GM23248 (cell line): ENCODE data around the gene REXO2. TPM values are rescaled to one million over a fixed set of nuclear protein-coding genes. Genes with fewer than 3 reads are reported as not detected.

ENCODE experiments used
- DNase-seq: peaks from one replicate; pipeline ENCODE4 v3.0.0-alpha.2; 2015
- H2AFZ ChIP-seq: fragments of 200-600 bp; sonication (generic); 2 replicates; pipeline ENCODE4 v1.6.1; 2016; ENCODE audit warnings: antibody characterized with exemption
- H3F3A ChIP-seq: fragments of 200-600 bp; sonication (generic); 2 replicates; pipeline ENCODE4 v1.6.1; 2016; ENCODE audit warnings: mild to moderate bottlenecking, antibody characterized with exemption, mixed run types; ENCODE audit not compliant: insufficient read depth
- H3K27ac ChIP-seq: fragments of 200-600 bp; sonication (generic); 2 replicates; pipeline ENCODE4 v1.5.1; 2016; ENCODE audit warnings: mild to moderate bottlenecking
- H3K27me3 ChIP-seq: fragments of 200-600 bp; sonication (generic); replicated peaks from 2 replicates; pipeline ENCODE4 v1.6.1; 2016; ENCODE audit warnings: mild to moderate bottlenecking; ENCODE audit not compliant: insufficient read depth
- H3K36me3 ChIP-seq: fragments of 200-600 bp; sonication (generic); 2 replicates; pipeline ENCODE4 v1.6.1; 2016; ENCODE audit warnings: low read depth, mild to moderate bottlenecking
- H3K4me1 ChIP-seq: fragments of 200-600 bp; sonication (generic); 2 replicates; pipeline ENCODE4 v1.6.1; 2016; ENCODE audit warnings: mild to moderate bottlenecking; ENCODE audit not compliant: insufficient read depth
- H3K4me2 ChIP-seq: fragments of 200-600 bp; sonication (generic); one replicate; pipeline ENCODE4 v1.6.1; 2016; ENCODE audit warnings: mild to moderate bottlenecking; ENCODE audit not compliant: unreplicated experiment
- H3K4me3 ChIP-seq: fragments of 200-600 bp; sonication (generic); 2 replicates; pipeline ENCODE4 v1.5.1; 2016; ENCODE audit warnings: mild to moderate bottlenecking
- H3K79me2 ChIP-seq: fragments of 200-600 bp; sonication (generic); 2 replicates; pipeline ENCODE4 v1.6.1; 2016; ENCODE audit warnings: mild to moderate bottlenecking; ENCODE audit not compliant: insufficient read depth
- H3K9ac ChIP-seq: fragments of 200-600 bp; sonication (generic); 2 replicates; pipeline ENCODE4 v1.6.1; 2016; ENCODE audit warnings: mild to moderate bottlenecking
- H3K9me2 ChIP-seq: fragments of 200-600 bp; sonication (generic); 2 replicates; pipeline ENCODE4 v1.6.1; 2016; ENCODE audit warnings: mixed run types, mild to moderate bottlenecking, moderate library complexity; ENCODE audit not compliant: insufficient read depth
- H3K9me3 ChIP-seq: fragments of 200-600 bp; sonication (generic); one replicate; pipeline ENCODE4 v1.6.1; 2017; ENCODE audit warnings: low read depth
- H4K20me1 ChIP-seq: fragments of 200-600 bp; sonication (generic); 2 replicates; pipeline ENCODE4 v1.6.0; 2016; ENCODE audit not compliant: insufficient read depth
- EZH2 ChIP-seq: fragments of 200-600 bp; sonication (generic); IDR thresholded peaks from 2 replicates; pipeline ENCODE4 v1.6.1; 2018; ENCODE audit warnings: antibody characterized with exemption, mild to moderate bottlenecking; ENCODE audit not compliant: insufficient read depth, poor library complexity, severe bottlenecking
- EZH2phosphoT487 ChIP-seq: fragments of 200-600 bp; sonication (generic); IDR thresholded peaks from 2 replicates; pipeline ENCODE4 v1.6.1; 2018; ENCODE audit warnings: antibody characterized with exemption, moderate library complexity, mild to moderate bottlenecking, low read depth; ENCODE audit not compliant: insufficient read depth
- WGBS, 2 experiments: methylation state at CpG; one replicate each; pipeline ENCODE4 v1.1.6; 2015 to 2017; ENCODE audit warnings: low lambda C conversion rate in 2 of 2, low coverage in 1 of 2; ENCODE audit errors: missing lambda C conversion rate in 2 of 2; 5-methylcytosine and 5-hydroxymethylcytosine counted together
- in situ Hi-C: fragments of 300-500 bp; cut with MboI; formaldehyde crosslinking; loops from 2 replicates; pipeline ENCODE4 v1.15.0; 2020
- polyA plus RNA-seq: library from polyadenylated mRNA; unstranded; fragments of >200 nt; fragmentation: Nextera tagmentation; extraction: Ambion mirVana; gene quantifications from 2 replicates; pipeline ENCODE4 v1.2.1, GENCODE V29; 2016
- total RNA-seq: library from RNA; depleted of rRNA; stranded (reverse); fragments of >200 nt; shearing (Covaris generic); gene quantifications from 2 replicates; pipeline ENCODE4 v1.2.3, GENCODE V29; 2014; rRNA removed

REXO2 gene
- 245 and 350 TPM in 2 replicates for total RNA-seq
- polyA plus RNA-seq = 407 and 418 TPM in 2 replicates

DNA sequence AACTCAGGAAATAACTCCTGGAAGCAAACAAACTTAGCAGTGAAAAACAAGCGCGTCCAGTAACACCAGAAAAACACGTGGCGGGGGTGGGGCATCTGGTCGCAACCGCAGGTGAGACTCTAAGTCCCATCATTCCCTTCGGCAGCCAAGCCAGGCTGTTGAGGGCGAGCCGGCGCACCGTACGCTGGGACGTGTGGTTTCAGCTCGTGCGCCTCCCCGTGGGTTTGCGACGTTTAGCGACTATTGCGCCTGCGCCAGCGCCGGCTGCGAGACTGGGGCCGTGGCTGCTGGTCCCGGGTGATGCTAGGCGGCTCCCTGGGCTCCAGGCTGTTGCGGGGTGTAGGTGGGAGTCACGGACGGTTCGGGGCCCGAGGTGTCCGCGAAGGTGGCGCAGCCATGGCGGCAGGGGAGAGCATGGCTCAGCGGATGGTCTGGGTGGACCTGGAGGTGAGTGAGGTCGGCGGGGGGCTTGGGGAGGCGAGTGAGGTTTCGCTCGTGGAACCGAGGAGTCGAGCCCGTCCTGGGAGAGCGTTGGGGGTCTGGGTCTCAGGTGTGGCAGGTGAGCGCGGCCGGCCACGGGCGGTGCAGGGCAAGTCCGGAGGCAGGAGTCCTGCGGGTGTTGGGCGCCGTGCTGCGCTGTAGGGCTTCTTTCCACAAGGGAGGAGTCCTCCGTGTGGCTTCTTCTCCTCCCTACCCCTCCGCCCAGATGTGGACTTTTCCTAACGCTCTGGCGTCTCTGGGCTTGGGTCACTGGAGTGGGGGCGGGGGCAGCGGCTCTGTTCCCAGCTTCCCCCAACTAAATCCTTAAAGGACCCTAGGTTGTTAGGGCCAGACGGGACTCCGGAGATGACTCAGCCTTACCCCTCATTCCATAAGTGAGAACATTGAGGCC lies at the start of gene REXO2:
Gene REXO2 (plus strand): TSS at position 239 of the 892 bp plus-strand sequence. CDS start 62 bp downstream, at position 301.
- no peaks in the 10 kb centered on the region for H3K27me3 ChIP-seq
- TF ChIP-seq EZH2 (no peak), EZH2phosphoT487 (no peak)
- H3K79me2 ChIP-seq = peaks cover 59% of the 10 kb centered on the region
- WGBS, 2 experiments = 1% methylated on average over 55 to 64 of the region's 64 CpGs
- no peaks in the 10 kb centered on the region for H3K9me3 ChIP-seq
- in situ Hi-C loops = no loop called here
- peak within 1 kb of the TSS; percentile 92 for H3K27ac ChIP-seq
- peak within 1 kb of the TSS; percentile 95 for H3K9ac ChIP-seq
- no peaks in the 10 kb centered on the region for H3K9me2 ChIP-seq
- H3K4me3 ChIP-seq = peak within 1 kb of the TSS; percentile 96
- H3F3A ChIP-seq = peaks cover 10% of the 10 kb centered on the region
- H4K20me1 ChIP-seq = peaks cover 4% of the 10 kb centered on the region; the same call in 1 of the 2 replicates
- H3K36me3 ChIP-seq = peaks cover 21% of the 10 kb centered on the region; the same call in 1 of the 2 replicates
- peaks cover 24% of the 10 kb centered on the region for H3K4me1 ChIP-seq
- peak within 1 kb of the TSS; percentile 96 for H3K4me2 ChIP-seq
- peak within 1 kb of the TSS; percentile 84 for H2AFZ ChIP-seq
- peak; percentile 98 for DNase-seq

DNA sequence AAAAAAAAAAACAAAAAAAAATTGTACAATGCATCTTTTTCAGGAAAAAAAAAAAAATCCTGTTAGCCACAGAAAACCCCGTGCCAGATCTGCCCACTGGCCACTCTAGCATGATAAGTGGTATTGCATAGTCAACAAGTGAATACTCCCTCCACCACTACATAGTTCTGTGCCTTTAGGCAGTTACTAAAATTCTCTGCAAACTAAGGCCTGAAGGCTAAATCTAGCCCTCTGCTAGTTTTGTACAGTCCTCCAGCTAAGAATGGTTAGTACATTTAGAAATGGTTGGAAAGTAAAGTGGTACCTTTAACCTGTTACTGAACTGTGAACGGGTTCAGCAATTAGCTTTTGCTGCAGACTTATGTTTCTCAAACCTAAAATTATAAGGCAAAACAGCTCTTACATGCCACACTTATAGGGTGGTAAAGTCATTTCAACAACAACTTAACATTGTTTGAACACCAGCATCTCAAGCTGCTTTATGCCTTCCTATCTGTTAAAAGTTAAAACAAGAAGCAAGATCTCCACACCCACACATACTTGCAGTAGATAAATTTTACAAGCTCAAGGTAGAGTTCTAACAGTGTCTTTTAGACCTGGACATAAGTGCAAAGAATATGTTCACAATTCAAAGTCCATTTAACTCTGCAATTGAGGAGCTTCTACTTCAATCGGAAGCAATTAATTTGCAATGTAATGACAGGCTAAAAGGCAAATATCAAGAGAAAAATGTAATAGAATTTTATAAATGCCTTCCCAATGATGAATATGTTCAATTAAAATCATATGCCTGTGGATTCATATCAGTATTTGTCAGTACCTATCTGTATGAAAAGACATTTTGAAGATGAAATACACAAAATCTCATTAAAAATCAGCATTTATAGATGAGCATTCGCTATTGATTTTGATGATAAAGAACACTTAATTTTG lies 46.3 kb upstream of the REXO2 start:
- Histone ChIP-seq H3K9me3 (no peaks in the 10 kb centered on the region), H3K27ac (no peak overlapping the region), H3K9ac (no peak overlapping the region), H3K4me1 (peaks cover 17% of the 10 kb centered on the region), H3K36me3 (no peaks in the 10 kb centered on the region), H3K4me2 (peak overlapping the region; percentile 12), H3K27me3 (no peaks in the 10 kb centered on the region), H3K9me2 (no peaks in the 10 kb centered on the region), H3K79me2 (no peaks in the 10 kb centered on the region), H2AFZ (peak overlapping the region; percentile 23; the same call in 1 of the 2 replicates), H3K4me3 (no peak overlapping the region), H3F3A (peaks cover 12% of the 10 kb centered on the region; the same call in 1 of the 2 replicates), H4K20me1 (no peaks in the 10 kb centered on the region)
- no peak for TF ChIP-seq EZH2phosphoT487
- TF ChIP-seq EZH2 = no peak
- in situ Hi-C loops = no loop called here
- WGBS, 2 experiments = 65 to 70% methylated on average over 4 of the region's 4 CpGs
- no peak for DNase-seq

DNA sequence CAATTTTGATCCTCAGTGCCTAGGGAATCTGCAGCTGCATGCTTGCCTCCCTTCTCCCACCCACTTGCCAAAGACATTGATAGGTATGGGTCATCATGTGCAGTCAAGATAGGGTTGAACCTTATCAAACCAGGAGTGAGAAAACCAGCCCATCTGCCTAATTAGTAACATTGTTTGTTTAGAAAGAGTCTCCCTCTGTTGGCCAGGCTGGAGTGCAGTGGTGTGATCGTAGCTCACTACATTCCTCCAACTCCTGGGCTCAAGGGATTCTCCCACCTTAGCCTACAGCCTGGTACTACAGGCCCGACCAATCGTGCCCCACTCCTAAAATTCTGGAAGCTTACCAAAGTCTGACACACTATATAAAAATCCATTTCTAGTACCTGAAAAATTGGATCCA lies 43.5 kb upstream of the REXO2 start:
- no peak overlapping the region for H3K4me3 ChIP-seq

DNA sequence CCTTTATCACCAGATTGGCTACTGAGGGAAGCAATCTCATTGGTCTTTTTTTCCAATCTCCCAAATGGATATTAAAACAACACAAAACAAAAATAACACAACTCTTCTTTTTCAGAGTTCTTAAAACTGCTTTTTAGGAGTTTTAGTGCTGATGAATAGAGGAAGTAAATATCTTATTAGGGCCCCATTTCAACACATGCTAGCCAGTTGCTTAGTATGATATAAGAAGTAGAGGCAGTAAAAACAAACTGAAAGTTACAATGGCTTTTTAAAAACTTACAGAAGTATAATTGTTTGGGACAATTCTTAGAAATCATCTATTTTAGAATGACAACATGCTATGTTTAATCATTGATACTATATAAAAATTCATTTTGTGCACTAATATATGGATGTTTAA lies 42.4 kb upstream of the REXO2 start:
- Histone ChIP-seq H3K9me3 (no peaks in the 10 kb centered on the region), H3K79me2 (peaks cover 31% of the 10 kb centered on the region), H3K9ac (no peak overlapping the region), H3K4me3 (no peak overlapping the region), H3K36me3 (no peaks in the 10 kb centered on the region), H3K27me3 (no peaks in the 10 kb centered on the region), H3K4me1 (peaks cover 36% of the 10 kb centered on the region), H3F3A (peaks cover 14% of the 10 kb centered on the region; the same call in 1 of the 2 replicates), H2AFZ (no peak overlapping the region), H3K9me2 (no peaks in the 10 kb centered on the region), H3K27ac (no peak overlapping the region), H3K4me2 (no peak overlapping the region), H4K20me1 (no peaks in the 10 kb centered on the region)
- no peak for TF ChIP-seq EZH2
- no peak for TF ChIP-seq EZH2phosphoT487
- DNase-seq = no peak
- in situ Hi-C loops = no loop called here

More for the DNA sequence above, 43.5 kb upstream of the REXO2 start:
- peak; percentile 27 for DNase-seq
- Histone ChIP-seq H3K9ac (no peak overlapping the region), H3K9me3 (no peaks in the 10 kb centered on the region), H3K27ac (no peak overlapping the region), H3K27me3 (no peaks in the 10 kb centered on the region), H3K79me2 (peaks cover 19% of the 10 kb centered on the region), H2AFZ (no peak overlapping the region), H4K20me1 (no peaks in the 10 kb centered on the region), H3F3A (peaks cover 14% of the 10 kb centered on the region; the same call in 1 of the 2 replicates), H3K9me2 (no peaks in the 10 kb centered on the region), H3K36me3 (no peaks in the 10 kb centered on the region), H3K4me1 (peaks cover 36% of the 10 kb centered on the region), H3K4me2 (no peak overlapping the region)
- WGBS, 2 experiments = 32 to 42% methylated on average over 3 of the region's 3 CpGs
- TF ChIP-seq EZH2phosphoT487 = no peak
- TF ChIP-seq EZH2 = no peak
- in situ Hi-C loops = no loop called here
